GM18511 (cell line): ENCODE measurements around the gene INSYN1.
"Not testable (repeated sequence)": the region's sequence is repeated elsewhere in the genome, so short reads cannot be mapped to it uniquely, and the experiment has no call there.

Experiments used
- ATAC-seq: cut with Tn5 transposase; IDR thresholded peaks from one replicate; pipeline ENCODE4 v1.9.1; 2021; ENCODE audit warnings: mild to moderate bottlenecking, moderate library complexity; ENCODE audit not compliant: unreplicated experiment

INSYN1 gene

DNA sequence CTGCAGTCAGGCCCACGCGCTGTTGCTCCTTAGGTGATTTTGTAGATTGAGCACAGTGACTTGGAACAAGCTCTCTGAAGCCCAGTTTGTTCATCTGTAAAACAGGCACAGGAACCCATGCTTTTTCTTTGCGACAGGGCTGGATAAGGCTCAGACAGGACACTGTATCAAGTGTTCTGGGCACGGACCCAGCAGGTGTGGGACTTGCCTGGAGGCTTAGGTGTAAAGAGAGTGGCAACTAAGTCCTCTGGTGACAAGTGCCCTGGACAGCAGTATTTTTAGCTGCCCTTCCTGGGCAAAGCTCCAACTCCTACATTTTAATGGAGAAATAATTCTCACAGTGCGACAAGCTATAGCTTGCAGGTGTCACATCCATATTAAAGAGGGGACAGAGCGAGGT lies 36.7 kb downstream of the INSYN1 start:
- ATAC-seq = no peak

DNA sequence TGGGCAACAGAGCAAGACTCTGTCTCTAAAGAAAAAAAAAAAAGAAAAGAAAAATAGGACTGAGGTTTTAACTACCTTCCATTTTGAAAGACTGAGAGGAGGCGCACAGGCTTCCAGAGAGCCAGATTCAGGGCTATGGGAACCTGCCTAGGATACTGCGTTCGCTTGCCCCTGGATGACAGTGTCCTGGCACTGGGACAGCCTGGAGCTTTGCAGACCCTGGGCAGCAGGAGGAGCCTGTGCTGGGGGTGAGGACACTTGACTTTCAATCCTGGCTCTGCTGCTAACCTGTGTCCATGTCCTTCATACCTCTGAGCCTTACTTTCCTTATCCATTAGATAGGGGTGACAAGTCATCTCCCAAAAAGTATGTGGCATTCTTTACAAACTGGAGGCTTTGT lies 37.7 kb downstream of the INSYN1 start:
- no peak for ATAC-seq

DNA sequence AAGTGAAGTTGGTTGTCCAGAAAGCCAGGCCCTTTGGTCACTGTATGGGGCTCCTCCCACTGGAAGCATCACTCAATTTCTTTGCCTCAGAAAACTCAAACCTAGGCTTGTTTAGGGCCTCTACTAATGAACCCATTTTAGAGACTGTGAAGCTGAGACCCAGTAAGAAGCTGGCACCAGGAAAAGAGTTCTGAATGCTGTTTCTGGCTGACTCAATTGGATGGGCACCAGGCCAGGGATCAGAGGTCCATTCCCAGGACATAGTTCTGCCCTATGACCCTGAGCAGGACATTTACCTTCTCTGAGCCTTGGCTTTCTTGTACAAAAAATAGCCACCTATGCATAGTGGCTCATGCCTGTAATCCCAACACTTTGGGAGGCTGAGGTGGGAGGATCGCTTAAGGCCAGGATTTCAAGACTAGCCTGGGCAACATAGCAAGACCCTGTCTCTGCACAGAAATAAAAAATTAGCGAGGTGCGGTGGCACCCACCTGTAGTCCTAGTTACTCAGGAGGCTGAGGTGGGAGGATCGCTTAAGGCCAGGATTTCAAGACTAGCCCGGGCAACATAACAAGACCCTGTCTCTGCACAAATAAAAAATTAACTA lies 38.4 kb downstream of the INSYN1 start:
- no peak for ATAC-seq

DNA sequence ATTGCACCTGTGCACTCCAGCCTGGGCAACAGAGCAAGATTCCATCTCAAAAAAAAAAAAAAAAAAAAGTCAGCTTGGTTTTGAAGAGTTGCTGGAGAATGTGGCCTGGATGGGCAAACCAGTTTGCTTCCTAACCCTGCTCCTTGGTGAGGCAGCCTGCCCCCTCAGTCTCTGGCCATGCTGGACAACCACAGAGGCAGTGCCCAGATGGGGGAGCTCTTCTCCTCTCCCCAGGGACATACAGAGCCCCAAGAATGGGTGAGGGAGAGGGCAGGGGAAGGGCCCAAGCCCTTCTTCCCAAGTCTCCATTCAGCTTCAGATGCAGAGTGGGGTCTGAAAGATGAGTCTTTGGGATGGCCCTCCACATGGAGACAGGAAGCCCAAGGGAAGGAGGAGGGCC lies 41.0 kb downstream of the INSYN1 start:
- no peak for ATAC-seq

DNA sequence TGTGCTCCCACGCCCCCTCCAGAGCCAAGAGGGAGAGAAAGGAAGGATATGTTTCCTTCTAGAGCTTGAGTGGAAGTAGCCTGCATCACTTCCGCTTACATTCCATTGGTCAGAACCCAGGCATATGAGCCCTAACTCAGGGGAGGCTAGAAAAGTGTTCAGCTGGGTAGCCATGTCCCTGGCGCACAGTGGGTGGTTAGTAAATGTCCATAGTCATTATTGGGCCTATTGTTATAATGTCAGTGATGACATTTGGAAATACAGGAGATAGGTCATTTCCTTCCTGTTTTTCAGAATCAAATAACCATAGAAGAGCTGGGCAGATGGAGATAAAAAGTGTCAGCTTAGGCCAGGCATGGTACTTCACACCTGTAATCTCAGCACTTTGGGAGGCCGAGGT lies 41.6 kb downstream of the INSYN1 start:
- ATAC-seq = no peak

GRCh38 chr15:73710321-73710720 lies 42.8 kb downstream of the INSYN1 start:
- no peak for ATAC-seq

- no peak for ATAC-seq
These were observed 43.5 kb downstream of the INSYN1 start for GRCh38 chr15:73709686-73710085.

DNA sequence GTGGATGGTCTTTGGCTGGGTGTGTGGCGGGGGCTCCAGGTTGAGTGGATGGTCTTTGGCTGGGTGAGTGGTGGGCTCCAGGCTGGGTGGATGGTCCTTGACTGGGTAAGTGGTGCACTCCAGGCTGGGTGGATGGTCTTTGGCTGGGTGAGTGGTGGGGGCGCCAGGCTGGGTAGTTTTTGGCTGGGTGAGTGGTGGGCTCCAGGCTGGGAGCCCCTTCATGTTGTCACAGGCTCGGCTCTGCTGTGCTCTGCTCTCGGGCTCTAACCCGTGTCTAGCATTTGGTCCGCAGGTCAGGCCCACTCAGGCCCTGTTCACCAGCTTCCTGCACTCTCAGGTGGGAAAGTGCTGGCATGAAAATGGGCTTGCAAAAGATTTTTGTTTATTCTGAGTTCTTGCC lies 43.9 kb downstream of the INSYN1 start:
- no peak for ATAC-seq

DNA sequence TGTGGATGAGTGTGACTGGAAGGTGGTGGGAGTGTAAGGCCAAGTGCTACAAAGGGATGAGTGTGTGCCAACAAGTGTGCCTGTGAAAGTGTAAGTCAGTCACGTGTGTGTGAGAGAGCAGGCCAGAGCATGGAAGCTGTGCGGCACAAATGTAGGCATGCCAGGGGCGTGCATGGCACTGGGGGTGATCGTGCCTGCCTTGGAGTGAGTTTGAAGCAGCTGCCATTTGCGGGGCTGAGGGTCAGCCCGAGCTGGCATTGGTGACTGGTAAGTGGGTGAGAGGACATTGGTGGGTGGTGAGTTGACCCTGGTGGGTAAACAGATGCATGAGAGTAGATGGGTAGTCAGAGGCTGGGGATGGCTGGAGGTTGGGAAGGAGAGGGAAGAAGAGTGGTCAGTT lies 44.5 kb downstream of the INSYN1 start:
- ATAC-seq = no peak

GRCh38 chr15:73704869-73705645 lies 48.1 kb downstream of the INSYN1 start:
- no peak for ATAC-seq

GRCh38 chr15:73704142-73704868 lies 48.8 kb downstream of the INSYN1 start:
- ATAC-seq = not testable (repeated sequence)

DNA sequence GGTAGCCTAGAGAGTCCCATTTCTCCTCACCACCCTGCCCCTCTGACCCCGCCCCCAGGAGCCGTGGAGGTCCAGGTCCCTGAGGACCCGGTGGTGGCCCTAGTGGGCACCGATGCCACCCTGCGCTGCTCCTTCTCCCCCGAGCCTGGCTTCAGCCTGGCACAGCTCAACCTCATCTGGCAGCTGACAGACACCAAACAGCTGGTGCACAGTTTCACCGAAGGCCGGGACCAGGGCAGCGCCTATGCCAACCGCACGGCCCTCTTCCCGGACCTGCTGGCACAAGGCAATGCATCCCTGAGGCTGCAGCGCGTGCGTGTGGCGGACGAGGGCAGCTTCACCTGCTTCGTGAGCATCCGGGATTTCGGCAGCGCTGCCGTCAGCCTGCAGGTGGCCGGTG lies 49.5 kb downstream of the INSYN1 start:
- not testable (repeated sequence) for ATAC-seq

DNA sequence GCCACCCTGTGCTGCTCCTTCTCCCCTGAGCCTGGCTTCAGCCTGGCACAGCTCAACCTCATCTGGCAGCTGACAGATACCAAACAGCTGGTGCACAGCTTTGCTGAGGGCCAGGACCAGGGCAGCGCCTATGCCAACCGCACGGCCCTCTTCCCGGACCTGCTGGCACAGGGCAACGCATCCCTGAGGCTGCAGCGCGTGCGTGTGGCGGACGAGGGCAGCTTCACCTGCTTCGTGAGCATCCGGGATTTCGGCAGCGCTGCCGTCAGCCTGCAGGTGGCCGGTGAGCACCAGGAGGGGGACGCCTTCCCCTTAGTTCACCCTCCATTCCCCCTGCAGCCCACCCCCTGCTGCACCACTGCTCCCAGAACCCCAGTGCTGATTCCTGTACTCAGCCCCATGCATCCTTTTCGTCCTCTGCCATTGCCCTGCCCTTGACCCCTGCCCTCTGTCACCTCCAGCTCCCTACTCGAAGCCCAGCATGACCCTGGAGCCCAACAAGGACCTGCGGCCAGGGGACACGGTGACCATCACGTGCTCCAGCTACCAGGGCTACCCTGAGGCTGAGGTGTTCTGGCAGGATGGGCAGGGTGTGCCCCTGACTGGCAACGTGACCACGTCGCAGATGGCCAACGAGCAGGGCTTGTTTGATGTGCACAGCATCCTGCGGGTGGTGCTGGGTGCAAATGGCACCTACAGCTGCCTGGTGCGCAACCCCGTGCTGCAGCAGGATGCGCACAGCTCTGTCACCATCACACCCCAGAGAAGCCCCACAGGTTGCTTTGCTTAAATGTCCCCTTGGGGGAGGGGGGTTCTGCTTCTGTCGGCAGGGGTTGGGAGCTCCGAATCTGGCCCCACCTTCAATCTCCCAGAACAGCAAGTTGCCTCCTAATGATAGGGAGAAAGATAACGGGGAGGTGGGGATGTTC lies 50.6 kb downstream of the INSYN1 start:
- ATAC-seq = not testable (repeated sequence)

GRCh38 chr15:73700041-73700842 lies 52.9 kb downstream of the INSYN1 start:
- ATAC-seq = no peak

GRCh38 chr15:73699249-73700040 lies 53.7 kb downstream of the INSYN1 start:
- no peak for ATAC-seq

- peak; percentile 88 for ATAC-seq
These were observed 56.1 kb downstream of the INSYN1 start for GRCh38 chr15:73697033-73697467.

- ATAC-seq = no peak
These were observed 56.5 kb downstream of the INSYN1 start for GRCh38 chr15:73696641-73697001.

DNA sequence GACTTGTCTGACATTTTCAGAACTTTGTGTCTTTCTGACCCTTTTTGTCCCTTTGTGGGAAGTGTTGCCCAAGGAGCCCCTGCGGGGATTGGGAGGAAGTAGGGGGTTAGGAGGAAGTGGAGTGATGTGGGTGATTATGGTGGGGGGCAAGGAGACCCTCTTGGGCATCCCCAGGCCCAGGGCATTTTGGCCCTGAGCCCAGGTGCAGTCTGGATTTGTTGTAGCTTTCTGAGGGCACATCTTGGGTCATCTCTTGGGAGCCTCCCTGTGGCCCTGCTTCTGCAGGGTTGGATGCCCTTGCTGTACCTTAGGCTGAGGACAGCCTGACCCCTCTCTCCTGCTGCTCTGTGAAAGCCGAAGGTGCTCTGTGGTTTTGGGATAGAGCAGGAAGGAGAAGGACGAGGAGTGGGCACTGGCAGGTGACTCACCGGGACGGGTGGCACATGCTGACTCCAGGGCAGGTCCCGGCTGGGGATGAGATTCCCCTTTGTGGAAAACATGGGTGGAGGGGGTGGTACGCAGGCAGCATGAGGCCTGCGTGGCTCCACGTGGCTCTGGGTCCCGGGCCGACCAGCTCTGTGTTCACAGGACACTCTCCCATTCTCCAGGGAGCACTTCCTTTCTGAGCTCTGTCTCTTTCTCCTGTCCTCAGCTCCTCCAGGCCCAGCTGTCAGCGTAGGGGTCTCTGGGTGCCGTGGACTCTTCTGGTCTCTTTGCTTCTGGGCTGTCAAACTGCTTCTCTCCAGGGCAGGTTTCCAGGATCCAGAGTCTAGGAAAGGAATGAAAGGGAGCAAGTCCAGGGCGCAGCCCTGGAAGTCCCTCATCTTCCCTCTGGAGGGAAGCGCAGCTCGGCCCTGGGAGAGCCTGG lies 57.1 kb downstream of the INSYN1 start:
- ATAC-seq = no peak
